Colonic mucosa (tissue), 4 donors: ENCODE data around the gene ITLN1. TPM values are rescaled to one million over a fixed set of nuclear protein-coding genes. Genes with fewer than 3 reads are reported as not detected.
"Not testable (repeated sequence)": the region's sequence is repeated elsewhere in the genome, so short reads cannot be mapped to it uniquely, and the experiment has no call there.

ENCODE experiments used
- DNase-seq: peaks from one replicate; pipeline ENCODE4 v3.0.0-alpha.2; 2020
- H3K27ac ChIP-seq: fragments of 200-600 bp; one replicate; pipeline ENCODE4 v1.8.0; 2021
- H3K27me3 ChIP-seq: fragments of 200-600 bp; one replicate; pipeline ENCODE4 v1.8.0; 2021
- H3K36me3 ChIP-seq: fragments of 200-600 bp; one replicate; pipeline ENCODE4 v1.8.0; 2021
- H3K4me1 ChIP-seq: fragments of 200-600 bp; one replicate; pipeline ENCODE4 v1.8.0; 2021; ENCODE audit warnings: mild to moderate bottlenecking
- H3K4me3 ChIP-seq: fragments of 200-600 bp; one replicate; pipeline ENCODE4 v1.8.0; 2021
- H3K9ac ChIP-seq, 2 donors: one replicate each; pipeline ENCODE4 v1.7.0; 2013; ENCODE audit warnings: control low read depth in 2 of 2, low read depth in 2 of 2, low read length in 2 of 2
- H3K9me3 ChIP-seq: fragments of 200-600 bp; one replicate; pipeline ENCODE4 v1.8.0; 2021
- intact Hi-C: fragments of 100-400 bp; cut with DNase I; formaldehyde crosslinking; loops from one replicate; pipeline ENCODE4 v1.14.1; 2022
- total RNA-seq, 2 donors: library from RNA; stranded (reverse); fragmentation: NEBNext Ultra II Directional in 1 of 2; extraction: Animal tissue kit (Norgen Biotek cat#: 25700) in 1 of 2; gene quantifications; one replicate each; pipeline ENCODE4 v1.2.1, GENCODE V29; 2021
- TF ChIP-seq, protein P1 (sequence below): fragments of 200-600 bp; IDR thresholded peaks from one replicate; pipeline ENCODE4 v1.8.0; 2022; ENCODE audit warnings: antibody characterized with exemption, mild to moderate bottlenecking
- donor health status: healthy.
- donor health status: DM: no; HTN: no; CAD: no.
- donor health status: DM: no; HTN: no; CAD: no.

The ITLN1 gene
- total RNA-seq, 2 donors from 2014 or later: 164 to 256 TPM

DNA sequence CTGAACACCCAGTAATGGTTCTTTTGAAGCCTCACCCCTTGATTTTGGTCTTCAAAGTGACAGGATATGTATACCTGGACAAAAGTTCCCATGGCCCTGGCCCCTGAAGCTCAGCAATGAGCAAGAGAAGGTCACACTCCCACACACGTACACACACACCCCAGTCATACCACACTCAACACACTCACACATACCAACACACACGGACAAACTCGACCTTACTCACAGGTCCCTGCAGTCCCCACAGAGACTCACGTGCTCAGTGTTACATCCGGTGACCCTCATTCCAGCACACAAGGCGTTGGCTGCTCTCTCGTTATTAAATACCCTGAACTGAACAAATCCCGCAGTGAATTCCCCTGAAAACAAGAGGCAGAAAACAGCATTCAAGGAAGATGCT is 5.9 kb downstream of the ITLN1 start:
- Histone ChIP-seq H3K27me3 (no peaks in the 10 kb centered on the region), H3K36me3 (no peaks in the 10 kb centered on the region), H3K9me3 (no peaks in the 10 kb centered on the region), H3K9ac (no peak overlapping the region), H3K4me1 (no peaks in the 10 kb centered on the region), H3K4me3 (no peak overlapping the region), H3K27ac (no peak overlapping the region)
- no peak for DNase-seq
- intact Hi-C loops: no loop called here
- TF ChIP-seq, protein P1, sequence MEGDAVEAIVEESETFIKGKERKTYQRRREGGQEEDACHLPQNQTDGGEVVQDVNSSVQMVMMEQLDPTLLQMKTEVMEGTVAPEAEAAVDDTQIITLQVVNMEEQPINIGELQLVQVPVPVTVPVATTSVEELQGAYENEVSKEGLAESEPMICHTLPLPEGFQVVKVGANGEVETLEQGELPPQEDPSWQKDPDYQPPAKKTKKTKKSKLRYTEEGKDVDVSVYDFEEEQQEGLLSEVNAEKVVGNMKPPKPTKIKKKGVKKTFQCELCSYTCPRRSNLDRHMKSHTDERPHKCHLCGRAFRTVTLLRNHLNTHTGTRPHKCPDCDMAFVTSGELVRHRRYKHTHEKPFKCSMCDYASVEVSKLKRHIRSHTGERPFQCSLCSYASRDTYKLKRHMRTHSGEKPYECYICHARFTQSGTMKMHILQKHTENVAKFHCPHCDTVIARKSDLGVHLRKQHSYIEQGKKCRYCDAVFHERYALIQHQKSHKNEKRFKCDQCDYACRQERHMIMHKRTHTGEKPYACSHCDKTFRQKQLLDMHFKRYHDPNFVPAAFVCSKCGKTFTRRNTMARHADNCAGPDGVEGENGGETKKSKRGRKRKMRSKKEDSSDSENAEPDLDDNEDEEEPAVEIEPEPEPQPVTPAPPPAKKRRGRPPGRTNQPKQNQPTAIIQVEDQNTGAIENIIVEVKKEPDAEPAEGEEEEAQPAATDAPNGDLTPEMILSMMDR: no peak

DNA sequence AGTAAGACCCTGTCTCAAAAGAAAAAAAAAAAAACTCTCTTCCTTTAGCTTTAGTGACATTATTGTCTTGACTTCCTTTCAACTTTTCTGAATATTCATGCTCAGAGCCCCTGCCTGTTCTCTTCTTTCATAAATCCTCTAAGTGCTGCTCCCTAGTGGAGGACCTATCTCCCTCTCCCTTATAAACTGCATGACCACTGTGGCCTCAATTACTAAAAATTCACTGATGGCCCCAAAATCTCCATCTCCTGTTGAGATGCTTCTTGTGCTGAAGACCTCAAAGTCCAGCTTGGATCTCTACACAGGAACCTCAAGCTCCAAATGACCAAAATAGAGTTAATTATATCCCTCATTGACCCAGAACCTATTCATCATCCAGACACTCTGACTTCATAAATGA is 7.8 kb downstream of the ITLN1 start:
- no peak for DNase-seq
- no peaks in the 10 kb centered on the region for H3K9me3 ChIP-seq
- no peak overlapping the region for H3K4me3 ChIP-seq
- H3K36me3 ChIP-seq: no peaks in the 10 kb centered on the region
- no peaks in the 10 kb centered on the region for H3K4me1 ChIP-seq
- no peak overlapping the region for H3K27ac ChIP-seq
- H3K27me3 ChIP-seq: no peaks in the 10 kb centered on the region
- intact Hi-C loops: no loop called here
- no peak overlapping the region for H3K9ac ChIP-seq
- TF ChIP-seq, protein P1: no peak

DNA sequence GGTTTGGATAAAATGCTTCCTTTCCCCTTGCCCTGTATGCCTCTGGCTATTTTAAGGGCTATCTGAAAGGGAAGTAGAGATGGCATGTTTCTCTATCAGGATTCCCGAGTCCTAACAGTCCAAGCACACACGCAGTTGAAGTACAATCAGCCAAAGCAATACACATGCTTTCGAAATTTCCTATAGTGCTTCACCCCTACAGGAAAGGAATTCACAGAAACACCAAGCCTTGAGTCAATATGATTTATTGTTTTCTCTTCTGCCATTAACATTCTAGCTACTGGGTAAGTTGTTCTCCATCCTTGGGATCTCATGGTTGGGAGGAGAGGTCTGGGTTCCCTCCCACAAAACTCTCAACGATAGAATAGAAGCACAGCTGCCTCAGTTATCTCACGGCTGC is 8.7 kb downstream of the ITLN1 start:
- TF ChIP-seq, protein P1: no peak
- Histone ChIP-seq H3K27ac (no peak overlapping the region), H3K9ac (no peak overlapping the region), H3K27me3 (no peaks in the 10 kb centered on the region), H3K4me1 (no peaks in the 10 kb centered on the region), H3K4me3 (no peak overlapping the region), H3K9me3 (no peaks in the 10 kb centered on the region), H3K36me3 (no peaks in the 10 kb centered on the region)
- DNase-seq: no peak
- intact Hi-C loops: no loop called here

DNA sequence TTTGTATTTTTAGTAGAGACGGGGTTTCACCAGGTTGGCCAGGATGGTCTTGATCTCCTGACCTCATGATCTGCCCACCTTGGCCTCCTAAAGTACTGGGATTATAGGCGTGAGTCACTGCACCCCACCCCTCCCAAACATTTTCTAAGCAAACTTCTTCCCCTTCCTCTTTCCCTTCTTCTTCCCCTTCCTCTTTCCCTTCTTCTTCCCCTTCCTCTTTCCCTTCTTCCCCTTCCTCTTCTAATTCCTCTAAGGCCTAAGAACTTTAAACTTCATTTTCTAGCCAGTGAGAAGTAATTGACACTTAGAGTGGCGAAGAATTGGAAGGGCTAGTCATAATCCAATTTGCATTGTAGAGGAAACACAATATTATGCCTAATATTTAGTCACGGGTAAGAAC is 9.4 kb downstream of the ITLN1 start:
- intact Hi-C loops: not testable (repeated sequence)

DNA sequence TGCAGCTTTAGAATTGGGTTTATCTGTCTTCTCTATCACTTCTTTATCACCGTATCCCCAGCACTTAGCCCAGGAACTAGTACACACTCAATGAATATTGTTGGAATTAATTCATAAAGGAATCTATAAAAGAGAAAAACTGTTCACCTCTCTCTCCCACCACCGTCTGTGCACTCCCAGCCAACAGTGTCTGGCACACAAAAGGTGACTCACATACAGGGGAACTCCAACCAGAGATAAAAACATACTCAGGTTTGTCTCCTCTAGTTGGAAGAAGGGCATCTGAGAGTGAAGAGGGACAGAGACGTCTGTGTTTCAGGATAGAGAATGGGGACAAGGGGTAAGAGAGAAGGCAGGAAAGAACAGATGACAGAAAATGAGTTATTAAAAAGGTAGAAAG is 10.0 kb downstream of the ITLN1 start:
- Histone ChIP-seq H3K9me3 (no peaks in the 10 kb centered on the region), H3K36me3 (no peaks in the 10 kb centered on the region), H3K4me1 (no peaks in the 10 kb centered on the region), H3K9ac (no peak overlapping the region), H3K4me3 (no peak overlapping the region), H3K27me3 (no peaks in the 10 kb centered on the region), H3K27ac (no peak overlapping the region)
- intact Hi-C loops: no loop called here
- no peak for DNase-seq
- TF ChIP-seq, protein P1: no peak

More for the DNA sequence above, 9.4 kb downstream of the ITLN1 start:
- not testable (repeated sequence) for H3K27ac ChIP-seq, H3K27me3 ChIP-seq, H3K36me3 ChIP-seq, H3K4me3 ChIP-seq, H3K4me1 ChIP-seq, H3K9me3 ChIP-seq, H3K9ac ChIP-seq, DNase-seq

DNA sequence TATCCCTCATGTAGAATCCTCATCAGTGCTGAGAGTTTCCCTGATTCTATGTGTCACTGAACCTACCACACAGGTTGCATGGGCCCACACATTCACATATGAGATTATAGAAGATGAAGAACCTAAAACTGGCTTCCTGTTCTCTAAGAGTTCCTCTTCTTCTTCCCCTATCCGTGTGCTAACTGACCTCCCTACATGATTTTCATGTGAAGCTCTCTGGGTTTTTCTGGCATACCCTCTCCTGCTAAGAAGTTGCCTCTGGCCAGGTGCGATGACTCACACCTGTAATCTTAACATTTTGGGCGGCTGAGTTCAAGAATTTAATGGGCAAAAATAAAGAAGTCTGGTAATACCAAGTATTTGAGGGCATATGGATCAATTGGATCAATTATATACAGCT is 16.8 kb downstream of the ITLN1 start:
- DNase-seq: no peak
- Histone ChIP-seq H3K36me3 (no peaks in the 10 kb centered on the region), H3K27ac (no peak overlapping the region), H3K4me3 (no peak overlapping the region), H3K9me3 (no peaks in the 10 kb centered on the region), H3K4me1 (no peaks in the 10 kb centered on the region), H3K9ac (no peak overlapping the region), H3K27me3 (no peaks in the 10 kb centered on the region)
- TF ChIP-seq, protein P1: no peak
- intact Hi-C loops: no loop called here

DNA sequence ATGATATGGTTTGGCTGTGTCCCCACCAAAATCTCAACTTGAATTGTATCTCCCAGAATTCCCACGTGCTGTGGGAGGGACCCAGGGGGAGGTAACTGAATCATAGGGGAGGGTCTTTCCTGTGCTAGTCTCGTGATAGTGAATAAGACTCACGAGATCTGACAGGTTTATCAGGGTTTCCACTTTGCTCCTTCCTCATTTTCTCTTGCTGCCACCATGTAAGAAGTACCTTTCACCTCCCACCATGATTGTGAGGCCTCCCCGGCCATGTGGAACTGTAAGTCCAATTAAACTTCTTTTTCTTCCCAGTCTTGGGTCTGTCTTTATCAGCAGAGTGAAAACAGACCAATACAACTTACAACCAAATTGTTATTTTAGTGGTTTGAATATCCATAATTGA is 17.3 kb downstream of the ITLN1 start:
- H3K4me3 ChIP-seq, H3K27me3 ChIP-seq, H3K27ac ChIP-seq, H3K9ac ChIP-seq, H3K4me1 ChIP-seq, H3K9me3 ChIP-seq, intact Hi-C loops, H3K36me3 ChIP-seq, DNase-seq: not testable (repeated sequence)
